Measurements from ENCODE around the gene RSPRY1.

The RSPRY1 gene

GRCh38 chr16:57235128-57236021 lies 49.2 kb downstream of the RSPRY1 start:
- no peak for DNase-seq (ENCODE audit: extremely low spot score)

GRCh38 chr16:57236022-57236350 lies 49.9 kb downstream of the RSPRY1 start:
- ChIA-PET POLR2A (interaction anchor here (0.8 kb wide), 1 partner anchor 9 kb away, joined by 3 read pairs; the partner anchor contains the start of gene ARL2BP), CTCF (interaction anchor here (1.2 kb wide), 1 partner anchor 181 kb away, joined by 4 read pairs; no protein-coding TSS in a partner anchor)
- no peak for TF ChIP-seq ZNF384 (IDR thresholded peaks at IDR 0.05)
- TF ChIP-seq FOXM1 (IDR thresholded peaks at IDR 0.05; ENCODE audit: borderline replicate concordance) = no peak
- TF ChIP-seq FOXK2 (IDR thresholded peaks at IDR 0.05) = no peak
- TF ChIP-seq TARDBP (IDR thresholded peaks at IDR 0.05) = no peak
- no peak for TF ChIP-seq NFRKB (IDR thresholded peaks at IDR 0.05)
- no peak for TF ChIP-seq SP1 (IDR thresholded peaks at IDR 0.05)
- TF ChIP-seq L3MBTL2 (conservative IDR thresholded peaks at IDR 0.05) = no peak
- TF ChIP-seq FOXA1 (IDR thresholded peaks at IDR 0.05) = no peak
- TF ChIP-seq HDGF (IDR thresholded peaks at IDR 0.05; ENCODE audit: borderline replicate concordance) = no peak
- no peak for TF ChIP-seq LEF1 (IDR thresholded peaks at IDR 0.05; ENCODE audit: borderline replicate concordance)
- no peak for TF ChIP-seq CTBP1 (IDR thresholded peaks at IDR 0.05; ENCODE audit: borderline replicate concordance)
- no peak for TF ChIP-seq BHLHE40 (IDR thresholded peaks at IDR 0.05; ENCODE audit: borderline replicate concordance)
- no peak for TF ChIP-seq PKNOX1 (IDR thresholded peaks at IDR 0.05)
- TF ChIP-seq SUZ12 (IDR thresholded peaks at IDR 0.05) = no peak
- TF ChIP-seq ARNT (IDR thresholded peaks at IDR 0.05) = no peak
- TF ChIP-seq ELF4 (IDR thresholded peaks at IDR 0.05) = no peak
- DNase-seq (ENCODE audit: extremely low spot score) = no peak

More at GRCh38 chr16:57235128-57236021, 49.2 kb downstream of the RSPRY1 start:
- ChIA-PET CTCF (interaction anchor here (1.2 kb wide), 1 partner anchor 182 kb away, joined by 4 read pairs; no protein-coding TSS in a partner anchor), POLR2A (interaction anchor here (0.8 kb wide), 1 partner anchor 10 kb away, joined by 3 read pairs; the partner anchor contains the start of gene ARL2BP)
- TF ChIP-seq TARDBP (IDR thresholded peaks at IDR 0.05) (no peak), FOXK2 (IDR thresholded peaks at IDR 0.05) (no peak), FOXA1 (IDR thresholded peaks at IDR 0.05) (no peak), SP1 (IDR thresholded peaks at IDR 0.05) (no peak), FOXM1 (IDR thresholded peaks at IDR 0.05; ENCODE audit: borderline replicate concordance) (no peak), HDGF (IDR thresholded peaks at IDR 0.05; ENCODE audit: borderline replicate concordance) (no peak), PKNOX1 (IDR thresholded peaks at IDR 0.05) (no peak), NFRKB (IDR thresholded peaks at IDR 0.05) (no peak)

- CTCF ChIA-PET = no interaction called here
- TF ChIP-seq LEF1 (IDR thresholded peaks at IDR 0.05; ENCODE audit: borderline replicate concordance) (no peak), PKNOX1 (IDR thresholded peaks at IDR 0.05) (no peak), L3MBTL2 (conservative IDR thresholded peaks at IDR 0.05) (no peak), NFRKB (IDR thresholded peaks at IDR 0.05) (no peak), HDGF (IDR thresholded peaks at IDR 0.05; ENCODE audit: borderline replicate concordance) (no peak), SUZ12 (IDR thresholded peaks at IDR 0.05) (no peak), SP1 (IDR thresholded peaks at IDR 0.05) (no peak), FOXK2 (IDR thresholded peaks at IDR 0.05) (no peak), FOXA1 (IDR thresholded peaks at IDR 0.05) (no peak), FOXM1 (IDR thresholded peaks at IDR 0.05; ENCODE audit: borderline replicate concordance) (no peak), ZNF384 (IDR thresholded peaks at IDR 0.05) (no peak), CTBP1 (IDR thresholded peaks at IDR 0.05; ENCODE audit: borderline replicate concordance) (no peak), ELF4 (IDR thresholded peaks at IDR 0.05) (no peak)
- POLR2A ChIA-PET = no interaction called here
- no peak for DNase-seq (ENCODE audit: extremely low spot score)
Measured at GRCh38 chr16:57238682-57239081, 52.6 kb downstream of the RSPRY1 start.

GRCh38 chr16:57239107-57239506 lies 53.0 kb downstream of the RSPRY1 start:
- no peak for DNase-seq (ENCODE audit: extremely low spot score)
- ChIA-PET POLR2A (no interaction called here), CTCF (no interaction called here)
- TF ChIP-seq ZNF384 (IDR thresholded peaks at IDR 0.05) = no peak
- TF ChIP-seq LEF1 (IDR thresholded peaks at IDR 0.05; ENCODE audit: borderline replicate concordance) = no peak
- no peak for TF ChIP-seq FOXM1 (IDR thresholded peaks at IDR 0.05; ENCODE audit: borderline replicate concordance)
- TF ChIP-seq PKNOX1 (IDR thresholded peaks at IDR 0.05) = no peak
- no peak for TF ChIP-seq TARDBP (IDR thresholded peaks at IDR 0.05)
- TF ChIP-seq L3MBTL2 (conservative IDR thresholded peaks at IDR 0.05) = no peak
- no peak for TF ChIP-seq HDGF (IDR thresholded peaks at IDR 0.05; ENCODE audit: borderline replicate concordance)
- TF ChIP-seq FOXK2 (IDR thresholded peaks at IDR 0.05) = no peak
- no peak for TF ChIP-seq SP1 (IDR thresholded peaks at IDR 0.05)
- no peak for TF ChIP-seq ELF4 (IDR thresholded peaks at IDR 0.05)
- no peak for TF ChIP-seq ARNT (IDR thresholded peaks at IDR 0.05)
- TF ChIP-seq FOXA1 (IDR thresholded peaks at IDR 0.05) = no peak
- no peak for TF ChIP-seq CTBP1 (IDR thresholded peaks at IDR 0.05; ENCODE audit: borderline replicate concordance)
- TF ChIP-seq BHLHE40 (IDR thresholded peaks at IDR 0.05; ENCODE audit: borderline replicate concordance) = no peak
- no peak for TF ChIP-seq NFRKB (IDR thresholded peaks at IDR 0.05)
- no peak for TF ChIP-seq SUZ12 (IDR thresholded peaks at IDR 0.05)

GRCh38 chr16:57240851-57241250 lies 54.7 kb downstream of the RSPRY1 start:
- TF ChIP-seq PKNOX1 (IDR thresholded peaks at IDR 0.05) = no peak
- no peak for TF ChIP-seq LEF1 (IDR thresholded peaks at IDR 0.05; ENCODE audit: borderline replicate concordance)
- no peak for TF ChIP-seq TARDBP (IDR thresholded peaks at IDR 0.05)
- no peak for TF ChIP-seq SP1 (IDR thresholded peaks at IDR 0.05)
- TF ChIP-seq FOXM1 (IDR thresholded peaks at IDR 0.05; ENCODE audit: borderline replicate concordance) = no peak
- no peak for TF ChIP-seq NFRKB (IDR thresholded peaks at IDR 0.05)
- no peak for TF ChIP-seq FOXA1 (IDR thresholded peaks at IDR 0.05)
- no peak for TF ChIP-seq SUZ12 (IDR thresholded peaks at IDR 0.05)
- POLR2A ChIA-PET = no interaction called here
- CTCF ChIA-PET = no interaction called here
- DNase-seq (ENCODE audit: extremely low spot score) = no peak
